ENCODE data around the gene RHNO1. TPM values are rescaled to one million over a fixed set of nuclear protein-coding genes. Genes with fewer than 3 reads are reported as not detected.

Gene RHNO1
- total and polyA plus RNA-seq, 4 donors = 11.0 to 19.0 (median 15.2) TPM

DNA sequence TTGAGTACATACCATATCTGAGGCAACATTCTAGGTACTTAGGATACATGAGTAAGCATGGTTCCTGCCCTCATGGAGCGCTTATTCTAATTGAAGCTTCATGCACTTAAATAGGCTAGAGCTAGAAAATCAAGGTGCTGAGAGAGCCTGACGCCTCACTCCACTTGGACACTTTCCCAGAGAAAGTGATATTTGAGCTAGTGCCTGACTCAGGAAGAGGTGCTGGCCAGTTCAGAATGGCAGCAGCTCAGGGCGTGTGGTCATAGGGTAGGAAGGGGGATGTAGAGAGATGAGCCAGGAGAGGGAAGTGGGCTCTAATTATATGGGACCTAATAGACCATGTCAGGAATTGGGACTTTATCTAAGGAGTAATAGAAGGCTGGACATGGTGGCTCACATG, 47.0 kb downstream of the RHNO1 start:
- Histone ChIP-seq H3K9ac (ENCODE audit: insufficient read depth in 1 of 2, low read length in 2 of 2) (no peak overlapping the region), H3K4me3 (no peak overlapping the region), H3K4me1 (ENCODE audit: control insufficient read depth in 5 of 5, insufficient read depth in 5 of 5, low read length in 5 of 5) (no peaks in the 10 kb centered on the region), H3K9me3 (ENCODE audit: control insufficient read depth in 4 of 4, insufficient read depth in 3 of 4, low read length in 3 of 4) (no peaks in the 10 kb centered on the region), H3K36me3 (ENCODE audit: control insufficient read depth in 4 of 4, insufficient read depth in 4 of 4, low read length in 4 of 4) (peaks cover 13 to 48% (median 26%) of the 10 kb centered on the region in 4 donors), H3K27me3 (ENCODE audit: control insufficient read depth in 3 of 3, insufficient read depth in 3 of 3, low read length in 2 of 3) (no peaks in the 10 kb centered on the region), H3K27ac (ENCODE audit: low read depth in 1 of 2, low read length in 1 of 2) (no peak overlapping the region)
- ATAC-seq (ENCODE audit: insufficient read depth, low FRiP score) = no peak
- TF ChIP-seq, protein P1, sequence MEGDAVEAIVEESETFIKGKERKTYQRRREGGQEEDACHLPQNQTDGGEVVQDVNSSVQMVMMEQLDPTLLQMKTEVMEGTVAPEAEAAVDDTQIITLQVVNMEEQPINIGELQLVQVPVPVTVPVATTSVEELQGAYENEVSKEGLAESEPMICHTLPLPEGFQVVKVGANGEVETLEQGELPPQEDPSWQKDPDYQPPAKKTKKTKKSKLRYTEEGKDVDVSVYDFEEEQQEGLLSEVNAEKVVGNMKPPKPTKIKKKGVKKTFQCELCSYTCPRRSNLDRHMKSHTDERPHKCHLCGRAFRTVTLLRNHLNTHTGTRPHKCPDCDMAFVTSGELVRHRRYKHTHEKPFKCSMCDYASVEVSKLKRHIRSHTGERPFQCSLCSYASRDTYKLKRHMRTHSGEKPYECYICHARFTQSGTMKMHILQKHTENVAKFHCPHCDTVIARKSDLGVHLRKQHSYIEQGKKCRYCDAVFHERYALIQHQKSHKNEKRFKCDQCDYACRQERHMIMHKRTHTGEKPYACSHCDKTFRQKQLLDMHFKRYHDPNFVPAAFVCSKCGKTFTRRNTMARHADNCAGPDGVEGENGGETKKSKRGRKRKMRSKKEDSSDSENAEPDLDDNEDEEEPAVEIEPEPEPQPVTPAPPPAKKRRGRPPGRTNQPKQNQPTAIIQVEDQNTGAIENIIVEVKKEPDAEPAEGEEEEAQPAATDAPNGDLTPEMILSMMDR (IDR thresholded peaks at IDR 0.05; ENCODE audit: control extremely low read depth, extremely low read depth) = no peak
- DNase-seq = no peak
- 90 to 94% methylated on average over 3 of the region's 3 CpGs for WGBS, 2 donors

DNA sequence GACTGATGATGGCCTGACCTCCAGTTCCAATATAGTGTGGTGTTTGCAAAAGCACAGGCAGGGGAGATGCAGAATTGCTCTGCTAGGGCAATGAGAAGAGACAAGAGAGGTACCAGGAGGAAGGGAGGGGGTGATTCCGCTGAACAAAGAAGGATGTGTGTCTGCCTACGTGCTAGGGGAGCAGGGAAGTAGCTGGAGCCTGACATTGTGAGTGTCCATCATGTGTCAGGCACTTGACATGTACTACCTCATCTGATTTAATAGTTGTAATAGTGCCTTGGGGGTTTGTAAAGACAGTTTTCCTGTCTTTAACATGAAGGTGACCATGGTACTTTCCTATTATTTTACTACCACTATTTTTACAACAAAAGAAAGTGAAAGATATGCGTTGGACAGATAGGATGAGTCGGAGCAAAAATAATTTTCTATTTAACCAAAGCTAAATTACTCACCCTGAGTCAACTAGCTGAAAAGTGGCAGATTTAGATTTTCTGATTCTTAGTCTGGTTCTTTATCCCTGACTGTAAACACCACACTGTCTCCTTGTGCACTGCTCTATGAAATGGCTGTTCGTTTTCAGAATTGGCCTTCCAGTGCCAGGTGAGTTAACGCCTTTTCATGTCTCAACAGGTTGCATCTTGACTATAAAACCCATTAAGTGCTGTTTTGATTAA, 48.4 kb downstream of the RHNO1 start:
- DNase-seq (no peak), ATAC-seq (ENCODE audit: insufficient read depth, low FRiP score) (no peak)
- Histone ChIP-seq H3K27me3 (ENCODE audit: control insufficient read depth in 3 of 3, insufficient read depth in 3 of 3, low read length in 2 of 3) (no peaks in the 10 kb centered on the region), H3K4me1 (ENCODE audit: control insufficient read depth in 5 of 5, insufficient read depth in 5 of 5, low read length in 5 of 5) (no peaks in the 10 kb centered on the region), H3K9ac (ENCODE audit: insufficient read depth in 1 of 2, low read length in 2 of 2) (no peak overlapping the region), H3K9me3 (ENCODE audit: control insufficient read depth in 4 of 4, insufficient read depth in 3 of 4, low read length in 3 of 4) (no peaks in the 10 kb centered on the region), H3K36me3 (ENCODE audit: control insufficient read depth in 4 of 4, insufficient read depth in 4 of 4, low read length in 4 of 4) (peaks cover 13 to 43% (median 24%) of the 10 kb centered on the region in 4 donors), H3K4me3 (no peak overlapping the region), H3K27ac (ENCODE audit: low read depth in 1 of 2, low read length in 1 of 2) (no peak overlapping the region)
- 88 to 89% methylated on average over 6 of the region's 6 CpGs for WGBS, 2 donors
- TF ChIP-seq, protein P1 (IDR thresholded peaks at IDR 0.05; ENCODE audit: control extremely low read depth, extremely low read depth) = no peak

DNA sequence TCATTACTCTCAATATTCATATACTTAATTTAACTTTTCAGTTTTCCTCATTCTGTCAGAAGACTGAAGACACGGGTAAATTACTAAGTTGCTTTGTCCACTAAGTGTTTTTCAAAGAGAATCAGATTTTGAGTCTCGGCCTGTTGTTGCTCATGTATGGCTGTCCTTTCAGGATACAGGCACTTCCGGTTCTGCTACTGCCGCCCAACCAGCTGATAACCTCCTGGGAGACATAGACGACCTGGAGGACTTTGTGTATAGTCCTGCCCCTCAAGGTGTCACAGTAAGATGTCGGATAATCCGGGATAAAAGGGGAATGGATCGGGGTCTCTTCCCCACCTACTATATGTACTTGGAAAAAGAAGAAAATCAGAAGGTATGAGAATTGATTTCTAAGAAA, 53.8 kb downstream of the RHNO1 start:
- 78 to 80% methylated on average over 8 of the region's 8 CpGs for WGBS, 2 donors
- no peaks in the 10 kb centered on the region for H3K9me3 ChIP-seq (ENCODE audit: control insufficient read depth in 4 of 4, insufficient read depth in 3 of 4, low read length in 3 of 4)
- DNase-seq (no peak), ATAC-seq (ENCODE audit: insufficient read depth, low FRiP score) (no peak)
- TF ChIP-seq, protein P1 (IDR thresholded peaks at IDR 0.05; ENCODE audit: control extremely low read depth, extremely low read depth) = no peak
- H3K36me3 ChIP-seq (ENCODE audit: control insufficient read depth in 4 of 4, insufficient read depth in 4 of 4, low read length in 4 of 4) = peaks cover 3 to 39% (median 15%) of the 10 kb centered on the region in 4 donors
- no peak overlapping the region for H3K4me3 ChIP-seq
- H3K27ac ChIP-seq (ENCODE audit: low read depth in 1 of 2, low read length in 1 of 2) = no peak overlapping the region
- H3K4me1 ChIP-seq (ENCODE audit: control insufficient read depth in 5 of 5, insufficient read depth in 5 of 5, low read length in 5 of 5) = peaks cover 0 to 2% (median 0%) of the 10 kb centered on the region in 5 donors
- no peak overlapping the region for H3K9ac ChIP-seq (ENCODE audit: insufficient read depth in 1 of 2, low read length in 2 of 2)
- no peaks in the 10 kb centered on the region for H3K27me3 ChIP-seq (ENCODE audit: control insufficient read depth in 3 of 3, insufficient read depth in 3 of 3, low read length in 2 of 3)

DNA sequence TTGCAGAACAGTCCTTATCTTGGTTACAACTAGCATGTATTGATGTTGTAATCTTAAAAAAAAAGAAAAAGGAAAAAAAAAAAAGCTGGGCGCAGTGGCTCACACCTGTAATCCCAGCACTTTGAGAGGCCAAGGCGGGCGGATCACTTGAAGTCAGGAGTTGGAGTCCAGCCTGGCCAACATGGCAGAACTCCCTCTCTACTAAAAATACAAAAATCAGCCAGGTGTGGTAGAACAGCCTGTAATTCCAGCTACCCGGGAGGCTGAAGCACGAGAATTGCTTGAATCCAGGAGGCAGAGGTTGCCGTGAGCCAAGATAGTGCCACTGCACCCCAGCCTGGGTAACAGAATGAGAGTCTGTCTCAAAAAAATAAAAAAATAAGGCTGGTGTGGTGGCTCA, 56.6 kb downstream of the RHNO1 start:
- Histone ChIP-seq H3K4me1 (ENCODE audit: control insufficient read depth in 5 of 5, insufficient read depth in 5 of 5, low read length in 5 of 5) (peaks cover 0 to 2% (median 0%) of the 10 kb centered on the region in 5 donors), H3K9me3 (ENCODE audit: control insufficient read depth in 4 of 4, insufficient read depth in 3 of 4, low read length in 3 of 4) (no peaks in the 10 kb centered on the region), H3K27me3 (ENCODE audit: control insufficient read depth in 3 of 3, insufficient read depth in 3 of 3, low read length in 2 of 3) (no peaks in the 10 kb centered on the region), H3K27ac (ENCODE audit: low read depth in 1 of 2, low read length in 1 of 2) (no peak overlapping the region), H3K9ac (ENCODE audit: insufficient read depth in 1 of 2, low read length in 2 of 2) (no peak overlapping the region), H3K36me3 (ENCODE audit: control insufficient read depth in 4 of 4, insufficient read depth in 4 of 4, low read length in 4 of 4) (peaks cover 3 to 47% (median 18%) of the 10 kb centered on the region in 4 donors), H3K4me3 (no peak overlapping the region)
- ATAC-seq (ENCODE audit: insufficient read depth, low FRiP score) (no peak), DNase-seq (no peak)
- 96 to 99% methylated on average over 6 of the region's 6 CpGs for WGBS, 2 donors
- TF ChIP-seq, protein P1 (IDR thresholded peaks at IDR 0.05; ENCODE audit: control extremely low read depth, extremely low read depth) = no peak

Data from lung (tissue), 12 donors.